GM12864 (cell line): ENCODE data around the gene TAOK2.
A peak's percentile ranks its signal among the peaks of the same experiment; 100 is the strongest.

Experiments used
- DNase-seq: peaks from one replicate; pipeline ENCODE4 v3.0.0-alpha.2; 2011; ENCODE audit warnings: low read depth
- H3K4me3 ChIP-seq: 2 replicates; pipeline ENCODE4 v1.5.1; 2011; ENCODE audit warnings: mild to moderate bottlenecking, low read depth, low read length, control low read depth
- TF ChIP-seq, protein P1 (sequence below): IDR thresholded peaks from 2 replicates; pipeline ENCODE4 v1.5.1; 2011; ENCODE audit warnings: low read depth, mild to moderate bottlenecking, moderate library complexity, low read length, control low read depth, inconsistent platforms; ENCODE audit errors: missing control alignments

TAOK2 gene

DNA sequence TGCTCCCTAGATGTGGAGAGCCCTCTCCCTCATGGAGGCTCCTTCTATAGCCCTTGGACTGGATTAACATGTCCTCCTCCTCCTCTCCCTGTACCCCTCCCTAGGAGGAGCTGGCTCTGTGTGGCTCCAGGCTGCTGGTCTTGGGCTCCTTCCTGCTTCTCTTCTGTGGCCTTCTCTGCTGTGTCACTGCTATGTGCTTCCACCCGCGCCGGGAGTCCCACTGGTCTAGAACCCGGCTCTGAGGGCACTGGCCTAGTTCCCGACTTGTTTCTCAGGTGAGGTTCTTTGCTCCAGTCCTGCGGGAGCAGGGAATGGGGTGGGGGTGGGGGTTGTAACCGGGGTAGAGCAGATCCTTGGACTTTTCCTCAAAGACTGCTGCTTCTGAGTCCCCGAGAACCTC is 2.4 kb upstream of the TAOK2 start:
- no peak for DNase-seq
- H3K4me3 ChIP-seq = no peak overlapping the region
- TF ChIP-seq, protein P1, sequence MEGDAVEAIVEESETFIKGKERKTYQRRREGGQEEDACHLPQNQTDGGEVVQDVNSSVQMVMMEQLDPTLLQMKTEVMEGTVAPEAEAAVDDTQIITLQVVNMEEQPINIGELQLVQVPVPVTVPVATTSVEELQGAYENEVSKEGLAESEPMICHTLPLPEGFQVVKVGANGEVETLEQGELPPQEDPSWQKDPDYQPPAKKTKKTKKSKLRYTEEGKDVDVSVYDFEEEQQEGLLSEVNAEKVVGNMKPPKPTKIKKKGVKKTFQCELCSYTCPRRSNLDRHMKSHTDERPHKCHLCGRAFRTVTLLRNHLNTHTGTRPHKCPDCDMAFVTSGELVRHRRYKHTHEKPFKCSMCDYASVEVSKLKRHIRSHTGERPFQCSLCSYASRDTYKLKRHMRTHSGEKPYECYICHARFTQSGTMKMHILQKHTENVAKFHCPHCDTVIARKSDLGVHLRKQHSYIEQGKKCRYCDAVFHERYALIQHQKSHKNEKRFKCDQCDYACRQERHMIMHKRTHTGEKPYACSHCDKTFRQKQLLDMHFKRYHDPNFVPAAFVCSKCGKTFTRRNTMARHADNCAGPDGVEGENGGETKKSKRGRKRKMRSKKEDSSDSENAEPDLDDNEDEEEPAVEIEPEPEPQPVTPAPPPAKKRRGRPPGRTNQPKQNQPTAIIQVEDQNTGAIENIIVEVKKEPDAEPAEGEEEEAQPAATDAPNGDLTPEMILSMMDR = no peak

DNA sequence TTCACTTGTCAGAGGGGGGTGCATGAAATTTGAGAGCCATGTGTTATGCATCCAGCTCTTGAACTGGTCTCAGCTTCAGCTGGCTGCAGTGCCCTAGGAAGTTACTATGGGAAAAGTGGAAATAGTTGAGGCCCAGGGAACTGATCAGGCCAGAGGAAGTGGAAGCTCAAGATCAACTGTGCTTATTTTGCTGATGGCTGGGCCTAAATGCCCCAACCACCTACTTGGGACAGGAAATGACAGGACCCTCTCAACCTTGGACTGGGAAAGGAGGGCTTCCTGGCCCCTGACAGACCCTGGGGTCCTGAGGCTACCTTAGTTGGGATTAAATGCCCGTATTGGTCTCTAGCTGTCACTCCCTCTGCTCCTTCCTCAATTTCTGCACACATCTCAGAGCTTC is 1.2 kb upstream of the TAOK2 start:
- TF ChIP-seq, protein P1 = no peak
- DNase-seq = no peak
- H3K4me3 ChIP-seq = no peak overlapping the region

DNA sequence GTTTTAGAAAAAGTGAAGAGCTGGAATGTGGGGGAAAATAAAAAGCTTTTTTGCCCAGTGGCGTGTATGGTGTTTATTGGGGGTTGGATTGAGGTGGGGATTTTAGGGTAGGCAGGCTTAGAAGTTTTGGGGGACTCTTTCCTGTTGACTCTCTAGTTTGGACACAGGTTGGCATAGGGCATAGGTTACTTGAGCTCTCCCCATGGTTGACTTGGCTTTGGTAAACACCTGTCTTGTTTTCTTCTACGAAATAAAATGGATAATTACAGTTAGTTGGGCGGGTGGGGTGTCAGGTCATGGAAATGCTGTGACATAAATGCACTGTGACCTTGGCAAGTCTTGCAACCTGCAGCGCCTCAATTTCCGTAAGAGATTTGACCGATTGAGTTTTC is 680 bp upstream of the TAOK2 start:
- TF ChIP-seq, protein P1 = no peak

DNA sequence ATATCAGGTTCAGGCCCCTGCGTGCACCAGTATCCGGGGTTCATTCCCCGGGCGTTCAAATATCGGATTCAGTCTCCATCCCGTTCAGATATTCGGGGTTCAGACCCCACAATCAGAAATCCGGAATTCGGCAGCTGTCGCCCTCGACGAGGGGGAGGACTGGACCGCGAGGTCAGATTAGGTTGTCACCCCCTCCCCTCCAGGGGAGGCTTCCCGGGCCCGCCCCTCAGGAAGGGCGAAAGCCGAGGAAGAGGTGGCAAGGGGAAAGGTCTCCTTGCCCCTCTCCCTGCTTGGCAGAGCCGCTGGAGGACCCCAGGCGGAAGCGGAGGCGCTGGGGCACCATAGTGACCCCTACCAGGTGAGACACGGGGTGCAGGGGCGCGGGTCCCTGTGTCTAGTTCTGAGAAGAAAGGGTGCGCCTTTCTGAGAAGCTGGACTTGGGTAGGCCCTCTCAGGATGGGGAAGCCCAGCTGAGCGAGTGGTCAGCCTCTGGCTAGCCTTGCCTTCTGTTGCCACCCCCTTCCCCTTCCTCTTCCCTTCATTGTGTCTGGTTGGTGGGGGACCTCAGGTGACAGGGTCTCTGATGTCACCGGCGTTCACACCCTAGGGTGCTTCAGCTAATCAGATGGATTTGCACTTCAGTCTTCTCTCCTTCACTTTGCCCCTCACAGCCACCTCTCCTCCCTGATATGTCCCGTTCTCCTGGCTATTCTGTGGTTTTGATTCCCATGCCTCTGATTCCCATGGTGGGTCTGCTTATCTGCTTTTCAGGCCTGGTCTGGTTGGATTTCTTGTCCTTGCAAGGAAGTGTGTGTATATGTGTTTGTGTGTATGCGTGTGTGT is 844 bp downstream of the TAOK2 start:
- TF ChIP-seq, protein P1 = peak; percentile 8
- no peak for DNase-seq
- peak overlapping the region; percentile 97 for H3K4me3 ChIP-seq

More for the DNA sequence above, 680 bp upstream of the TAOK2 start:
- no peak for DNase-seq
- no peak overlapping the region for H3K4me3 ChIP-seq

DNA sequence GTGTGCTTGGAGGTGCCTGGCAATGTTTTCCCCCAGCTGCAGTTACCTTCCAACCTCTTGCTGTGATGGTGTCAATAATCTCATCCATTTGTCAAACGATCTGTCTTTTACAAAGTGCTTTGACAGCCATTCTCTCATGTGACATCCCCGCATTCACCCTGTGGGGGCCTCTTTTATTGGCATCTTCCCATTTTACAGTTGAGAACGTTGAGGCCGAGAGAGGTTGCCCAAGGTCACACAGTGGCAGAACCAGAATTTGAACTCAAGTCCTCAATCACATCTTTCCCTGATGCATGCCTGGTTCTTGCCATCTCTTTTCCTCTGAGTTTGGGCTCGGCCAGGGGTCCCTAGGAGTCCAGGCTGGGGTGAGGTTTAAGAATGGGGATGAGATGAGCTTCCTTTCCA is 1.5 kb downstream of the TAOK2 start:
- DNase-seq = no peak
- TF ChIP-seq, protein P1 = no peak
- peak overlapping the region; percentile 97 for H3K4me3 ChIP-seq

DNA sequence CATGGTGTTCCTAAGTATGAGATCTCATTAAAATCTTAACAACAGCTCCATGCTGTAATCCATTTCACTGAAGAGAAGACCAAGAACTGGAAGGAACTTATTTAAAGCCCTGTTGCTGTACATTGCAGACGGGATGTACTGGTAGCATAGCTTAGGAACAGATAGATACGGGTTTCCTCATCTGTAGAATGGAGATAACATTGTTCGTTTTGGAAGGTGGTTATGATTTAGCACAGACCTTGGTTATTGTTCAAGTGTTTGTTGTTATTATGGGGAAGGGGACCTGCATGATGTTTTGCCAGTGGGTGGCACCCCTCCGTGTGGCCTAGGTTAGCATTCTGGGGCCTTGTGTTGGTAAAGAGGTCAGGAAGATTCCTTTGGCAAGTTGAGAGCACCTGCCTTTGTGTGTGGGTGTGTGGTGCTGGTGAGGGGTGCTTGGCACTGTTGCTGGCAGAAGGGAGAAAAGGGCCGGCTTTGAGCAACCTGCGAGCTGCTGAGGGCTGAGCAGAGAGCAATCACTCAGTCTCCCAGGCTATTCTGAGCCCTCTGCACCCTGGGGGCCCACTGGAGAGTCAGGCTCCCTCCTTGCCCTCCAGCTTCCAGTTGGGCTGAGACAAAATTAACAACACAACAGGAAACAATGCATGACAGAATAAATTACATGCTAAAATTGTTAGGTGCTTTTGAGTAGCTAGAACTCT is 2.3 kb downstream of the TAOK2 start:
- peak overlapping the region; percentile 97 for H3K4me3 ChIP-seq
- no peak for DNase-seq
- TF ChIP-seq, protein P1 = no peak
